CD8-positive, alpha-beta memory T cell (primary cell): Measurements from ENCODE around the gene SETD3. TPM values are rescaled to one million over a fixed set of nuclear protein-coding genes. Genes with fewer than 3 reads are reported as not detected.

ENCODE experiments used
- CTCF ChIA-PET: fragments of 350-600 bp; sonication (Branson Sonifier 250); formaldehyde crosslinking; loops from one replicate; lab custom pipeline; 2021; ENCODE audit warnings: antibody characterized with exemption; lab: Charles Lee
- POLR2A ChIA-PET: fragments of 350-600 bp; sonication (Branson Sonifier 250); formaldehyde crosslinking; loops from one replicate; lab custom pipeline; 2021; ENCODE audit warnings: antibody characterized with exemption; lab: Charles Lee
- DNase-seq, 5 donors: peaks; one replicate each; pipeline versions ENCODE4 v3.0.0 to v3.0.0-alpha.2; 2020 to 2022; ENCODE audit warnings: mixed read lengths in 1 of 5
- H3K27ac ChIP-seq: one replicate; pipeline ENCODE4 v1.7.0; 2013; ENCODE audit warnings: low read depth, mild to moderate bottlenecking, low read length, moderate library complexity
- H3K27me3 ChIP-seq: 2 replicates; pipeline ENCODE4 v1.7.0; 2013; ENCODE audit warnings: low read length, mild to moderate bottlenecking; ENCODE audit not compliant: insufficient read depth, poor library complexity, severe bottlenecking
- H3K36me3 ChIP-seq: 2 replicates; pipeline ENCODE4 v1.7.0; 2013; ENCODE audit warnings: mild to moderate bottlenecking, low read length, moderate library complexity; ENCODE audit not compliant: insufficient read depth
- H3K4me1 ChIP-seq: 2 replicates; pipeline ENCODE4 v1.7.0; 2013; ENCODE audit warnings: mild to moderate bottlenecking, low read length, moderate library complexity; ENCODE audit not compliant: insufficient read depth
- H3K4me3 ChIP-seq: 2 replicates; pipeline ENCODE4 v1.7.0; 2013; ENCODE audit warnings: mild to moderate bottlenecking, low read length
- H3K9me3 ChIP-seq: 2 replicates; pipeline ENCODE4 v1.7.0; 2013; ENCODE audit warnings: mild to moderate bottlenecking, low read length
- H3K27ac Mint-ChIP-seq, 8 donors: one replicate each; pipeline ENCODE4 v1.8.0; 2020 to 2021; ENCODE audit warnings: mixed read lengths in 8 of 8, mild to moderate bottlenecking in 6 of 8, inconsistent platforms in 3 of 8, moderate library complexity in 3 of 8
- H3K27me3 Mint-ChIP-seq, 2 donors: one replicate each; pipeline ENCODE4 v1.8.0; 2020 to 2021; ENCODE audit warnings: mixed read lengths in 2 of 2, mild to moderate bottlenecking in 1 of 2, moderate library complexity in 1 of 2
- H3K36me3 Mint-ChIP-seq, 3 donors: one replicate each; pipeline ENCODE4 v1.8.0; 2020 to 2021; ENCODE audit warnings: mixed read lengths in 3 of 3, inconsistent platforms in 1 of 3, mild to moderate bottlenecking in 1 of 3
- H3K4me1 Mint-ChIP-seq, 3 donors: one replicate each; pipeline ENCODE4 v1.8.0; 2020 to 2021; ENCODE audit warnings: mixed read lengths in 3 of 3, inconsistent platforms in 1 of 3, mild to moderate bottlenecking in 1 of 3
- H3K4me3 Mint-ChIP-seq, 7 donors: one replicate each; pipeline ENCODE4 v1.8.0; 2020 to 2021; ENCODE audit warnings: mixed read lengths in 7 of 7, mild to moderate bottlenecking in 6 of 7, moderate library complexity in 4 of 7, inconsistent platforms in 2 of 7
- H3K9me3 Mint-ChIP-seq, 5 donors: one replicate each; pipeline ENCODE4 v1.8.0; 2020 to 2022; ENCODE audit warnings: mixed read lengths in 5 of 5, mild to moderate bottlenecking in 3 of 5, moderate library complexity in 2 of 5, inconsistent platforms in 1 of 5
- polyA plus RNA-seq: library from polyadenylated mRNA; unstranded; fragments of 300-500 nt; fragmentation: Illumina TruSeq; gene quantifications from one replicate; pipeline ENCODE4 v1.2.3, GENCODE V29; 2021
- total RNA-seq, 2 experiments: library from RNA; stranded (reverse); gene quantifications; one replicate each; pipeline ENCODE4 v1.2.3, GENCODE V29; 2021

SETD3 gene
- total and polyA plus RNA-seq, 3 experiments from 2014 or later = 52.1 to 57.9 (median 57.1) TPM

DNA sequence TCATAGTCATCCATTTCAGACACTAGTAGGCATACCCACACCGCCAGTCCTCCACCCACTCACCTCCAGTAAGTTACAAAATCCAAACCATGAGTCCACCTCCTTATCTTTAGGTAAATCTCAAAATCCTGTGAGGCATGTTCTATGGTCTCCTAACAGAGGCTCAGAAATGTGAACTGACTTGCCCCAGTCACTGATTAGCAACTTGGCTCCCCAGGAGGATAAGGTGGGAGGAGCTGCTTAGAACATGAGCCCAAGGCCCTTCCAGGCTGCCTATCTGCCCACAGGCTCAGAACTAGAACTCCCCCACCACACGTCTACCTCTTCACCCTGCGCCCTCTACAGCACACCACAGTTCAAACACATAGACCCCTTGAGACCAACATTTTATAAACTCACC, 19.9 kb downstream of the SETD3 start:
- H3K4me1 ChIP-seq = no peaks in the 10 kb centered on the region
- H3K36me3 ChIP-seq = peaks cover 41% of the 10 kb centered on the region
- H3K9me3 Mint-ChIP-seq = no peaks in the 10 kb centered on the region
- peaks cover 8 to 16% (median 14%) of the 10 kb centered on the region in 3 donors for H3K4me1 Mint-ChIP-seq
- H3K9me3 ChIP-seq = no peaks in the 10 kb centered on the region
- peak overlapping the region in 4 of 8 donors; percentile 9 to 89 (median 59) for H3K27ac Mint-ChIP-seq
- no peaks in the 10 kb centered on the region for H3K27me3 Mint-ChIP-seq
- H3K4me3 Mint-ChIP-seq = peak overlapping the region in 1 of 7 donors; percentile 30
- no peak overlapping the region for H3K27ac ChIP-seq
- no peak for DNase-seq
- H3K4me3 ChIP-seq = no peak overlapping the region
- H3K27me3 ChIP-seq = no peaks in the 10 kb centered on the region
- CTCF ChIA-PET = no interaction called here
- H3K36me3 Mint-ChIP-seq = peaks cover 0 to 90% (median 29%) of the 10 kb centered on the region in 3 donors
- POLR2A ChIA-PET = no interaction called here

DNA sequence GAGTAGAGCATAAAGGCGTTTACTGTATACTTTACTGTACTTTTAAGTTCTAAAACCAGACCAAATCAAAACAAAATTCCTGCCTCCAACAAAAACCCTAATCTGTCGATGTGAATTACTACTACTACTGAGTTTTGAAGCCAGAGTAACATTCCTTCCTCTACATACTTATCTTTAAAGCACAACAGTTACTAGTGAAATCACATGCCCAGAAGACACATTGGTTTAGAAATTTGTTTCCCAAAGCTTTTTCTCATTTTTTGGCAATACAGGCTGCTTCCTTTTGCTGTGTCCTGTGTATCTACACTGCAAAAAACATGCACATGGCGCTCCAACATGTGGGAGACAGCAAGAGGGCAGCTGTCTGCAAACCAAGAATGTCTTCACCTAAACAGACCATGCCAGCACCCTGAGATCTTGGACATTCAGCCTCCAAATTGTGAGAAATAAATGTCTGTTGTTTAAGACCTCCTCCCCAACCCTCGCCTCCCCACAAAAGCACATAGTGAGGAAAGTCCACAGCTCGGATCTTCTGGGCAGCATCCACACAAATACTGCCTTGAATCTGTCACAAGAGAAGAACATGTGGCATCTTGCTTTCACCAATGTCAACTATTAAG, 21.1 kb downstream of the SETD3 start:
- CTCF ChIA-PET = no interaction called here
- Histone ChIP-seq H3K9me3 (no peaks in the 10 kb centered on the region), H3K36me3 (peaks cover 37% of the 10 kb centered on the region), H3K4me1 (no peaks in the 10 kb centered on the region), H3K27ac (no peak overlapping the region), H3K4me3 (no peak overlapping the region), H3K27me3 (no peaks in the 10 kb centered on the region)
- Mint-ChIP-seq H3K4me1 (peaks cover 11 to 16% (median 14%) of the 10 kb centered on the region in 3 donors), H3K27ac (peak overlapping the region in 1 of 8 donors; percentile 34), H3K9me3 (no peaks in the 10 kb centered on the region), H3K36me3 (peaks cover 4 to 89% (median 31%) of the 10 kb centered on the region in 3 donors), H3K27me3 (no peaks in the 10 kb centered on the region), H3K4me3 (no peak overlapping the region)
- POLR2A ChIA-PET = no interaction called here
- DNase-seq = no peak

DNA sequence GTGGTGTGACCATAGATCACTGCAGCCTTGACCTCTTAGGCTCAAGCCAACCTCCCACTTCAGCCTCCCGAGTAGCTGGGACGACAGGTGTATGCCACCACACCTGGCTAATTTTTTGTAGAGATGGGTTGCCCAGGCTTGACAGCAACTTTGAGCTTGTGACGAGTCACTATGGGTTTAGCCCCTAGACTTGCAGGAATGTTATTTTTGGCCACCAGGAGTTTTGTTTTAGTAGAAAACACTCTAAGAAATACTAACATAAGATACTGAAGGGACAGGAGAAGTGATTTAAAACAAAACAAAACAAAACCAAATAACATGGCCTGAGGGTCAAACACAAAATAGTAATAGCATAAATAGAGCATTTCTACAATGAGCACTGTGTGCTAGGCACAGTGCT, 26.4 kb downstream of the SETD3 start:
- Mint-ChIP-seq H3K4me1 (peaks cover 7 to 17% (median 11%) of the 10 kb centered on the region in 3 donors), H3K36me3 (peaks cover 7 to 85% (median 24%) of the 10 kb centered on the region in 3 donors)
- CTCF ChIA-PET = no interaction called here

DNA sequence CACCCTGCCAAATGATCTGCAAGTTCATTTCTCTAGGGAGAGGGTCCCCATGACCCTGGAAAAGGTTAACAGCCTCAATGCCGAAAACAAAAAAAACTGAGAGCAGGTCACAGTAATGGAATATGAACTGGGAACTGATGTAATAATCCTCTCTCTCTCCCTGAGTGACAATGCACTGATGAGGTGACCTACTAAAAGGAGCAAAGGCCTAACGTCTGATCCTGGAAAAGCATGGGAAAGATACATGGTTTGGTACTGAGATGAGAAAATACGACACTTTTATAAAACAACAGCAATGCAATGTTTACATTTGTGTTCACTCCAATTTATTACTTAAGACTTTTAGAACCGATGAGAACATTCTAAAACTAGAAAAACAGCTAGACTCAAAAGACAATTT, 27.7 kb downstream of the SETD3 start:
- Histone ChIP-seq H3K9me3 (no peaks in the 10 kb centered on the region), H3K4me3 (no peak overlapping the region), H3K27me3 (no peaks in the 10 kb centered on the region), H3K4me1 (no peaks in the 10 kb centered on the region), H3K27ac (no peak overlapping the region), H3K36me3 (peaks cover 21% of the 10 kb centered on the region)
- peaks cover 7 to 86% (median 30%) of the 10 kb centered on the region in 3 donors for H3K36me3 Mint-ChIP-seq
- H3K4me3 Mint-ChIP-seq = no peak overlapping the region
- no peaks in the 10 kb centered on the region for H3K9me3 Mint-ChIP-seq
- no peak overlapping the region for H3K27ac Mint-ChIP-seq
- ChIA-PET CTCF (no interaction called here), POLR2A (no interaction called here)
- no peaks in the 10 kb centered on the region for H3K27me3 Mint-ChIP-seq
- peaks cover 7 to 15% (median 11%) of the 10 kb centered on the region in 3 donors for H3K4me1 Mint-ChIP-seq
- DNase-seq = no peak

More for the DNA sequence above, 26.4 kb downstream of the SETD3 start:
- Mint-ChIP-seq H3K9me3 (no peaks in the 10 kb centered on the region), H3K27me3 (no peaks in the 10 kb centered on the region), H3K4me3 (no peak overlapping the region), H3K27ac (peak overlapping the region in 1 of 8 donors; percentile 3)
- no peak for DNase-seq
- Histone ChIP-seq H3K27ac (no peak overlapping the region), H3K27me3 (no peaks in the 10 kb centered on the region), H3K9me3 (no peaks in the 10 kb centered on the region), H3K36me3 (peaks cover 11% of the 10 kb centered on the region), H3K4me3 (no peak overlapping the region), H3K4me1 (no peaks in the 10 kb centered on the region)
- POLR2A ChIA-PET = no interaction called here

DNA sequence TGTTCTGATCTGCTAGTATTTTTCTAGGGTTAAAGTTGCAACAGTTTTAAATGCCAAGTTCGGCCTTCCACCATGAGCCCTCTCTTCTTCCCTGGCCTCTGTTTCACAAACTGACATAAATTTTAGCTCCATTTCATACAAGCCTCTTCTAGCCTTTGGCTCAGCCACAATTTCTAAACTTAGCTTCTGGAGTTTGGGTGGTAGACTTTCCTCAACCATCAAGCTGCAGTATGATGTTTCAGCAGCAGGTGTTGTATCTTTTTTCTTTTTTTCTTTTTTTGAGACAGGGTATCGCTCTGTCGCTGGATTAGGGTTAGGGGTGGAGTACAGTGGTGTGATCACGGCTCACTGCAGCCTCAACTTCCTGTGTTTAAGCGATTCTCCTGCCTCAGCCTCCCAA, 29.4 kb downstream of the SETD3 start:
- Mint-ChIP-seq H3K27ac (peak overlapping the region in 4 of 8 donors; percentile 25 to 80 (median 52)), H3K4me3 (no peak overlapping the region), H3K36me3 (peaks cover 10 to 86% (median 29%) of the 10 kb centered on the region in 3 donors), H3K4me1 (peaks cover 7 to 15% (median 11%) of the 10 kb centered on the region in 3 donors), H3K9me3 (no peaks in the 10 kb centered on the region), H3K27me3 (no peaks in the 10 kb centered on the region)
- H3K4me1 ChIP-seq = no peaks in the 10 kb centered on the region
- H3K4me3 ChIP-seq = no peak overlapping the region
- CTCF ChIA-PET = no interaction called here
- H3K36me3 ChIP-seq = peaks cover 21% of the 10 kb centered on the region
- H3K27ac ChIP-seq = no peak overlapping the region
- no peaks in the 10 kb centered on the region for H3K27me3 ChIP-seq
- no peaks in the 10 kb centered on the region for H3K9me3 ChIP-seq
- no peak for DNase-seq
- POLR2A ChIA-PET = no interaction called here

DNA sequence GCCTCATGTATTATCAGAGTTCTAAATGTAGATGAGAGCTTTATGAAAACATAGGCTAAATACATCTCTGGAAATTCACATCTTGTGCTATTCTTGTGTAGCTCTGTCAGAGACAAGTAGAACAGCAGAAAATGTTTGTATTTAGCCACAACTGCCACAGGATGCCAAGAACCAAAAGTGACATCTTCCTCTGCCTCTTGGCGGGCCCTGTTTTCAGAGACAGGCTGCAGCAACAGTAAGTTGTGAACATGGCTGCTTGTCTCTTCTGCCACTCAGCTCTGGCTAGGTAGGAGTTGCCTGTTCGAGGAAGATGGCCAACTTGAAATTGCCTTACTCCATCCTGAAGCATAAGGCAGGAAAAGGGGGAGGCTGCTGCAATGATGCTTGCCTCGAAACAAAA, 30.4 kb downstream of the SETD3 start:
- H3K9me3 ChIP-seq = no peaks in the 10 kb centered on the region

DNA sequence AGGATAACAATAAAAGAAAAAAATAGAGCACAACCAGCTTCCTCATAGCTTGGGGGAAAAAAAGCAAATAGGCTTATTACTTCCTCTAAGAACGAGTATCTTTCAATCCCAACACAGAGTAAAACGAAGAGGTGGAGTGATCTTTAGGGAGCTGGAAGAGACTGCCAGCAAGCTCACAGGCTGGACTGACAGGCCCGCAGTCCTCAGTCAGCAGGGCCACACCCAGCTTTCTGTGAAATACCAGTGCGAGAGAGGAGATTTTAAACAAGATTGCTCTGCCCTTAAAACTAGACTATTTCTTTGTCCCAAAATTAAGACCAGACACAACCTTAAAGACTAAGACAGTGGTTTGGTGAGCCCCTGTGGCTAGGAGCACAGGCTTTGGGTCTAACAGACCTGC, 32.9 kb downstream of the SETD3 start:
- ChIA-PET POLR2A (no interaction called here), CTCF (interaction anchor here (1.3 kb wide), 1 partner anchor 32 kb away, joined by 6 read pairs; no protein-coding TSS in a partner anchor)

More for the DNA sequence above, 30.4 kb downstream of the SETD3 start:
- Histone ChIP-seq H3K36me3 (peaks cover 23% of the 10 kb centered on the region), H3K27me3 (no peaks in the 10 kb centered on the region), H3K4me1 (no peaks in the 10 kb centered on the region), H3K27ac (no peak overlapping the region), H3K4me3 (no peak overlapping the region)
- Mint-ChIP-seq H3K27me3 (no peaks in the 10 kb centered on the region), H3K9me3 (no peaks in the 10 kb centered on the region), H3K36me3 (peaks cover 10 to 91% (median 31%) of the 10 kb centered on the region in 3 donors), H3K4me3 (no peak overlapping the region), H3K4me1 (peaks cover 7 to 17% (median 11%) of the 10 kb centered on the region in 3 donors), H3K27ac (peak overlapping the region in 5 of 8 donors; percentile 25 to 78 (median 57))
- POLR2A ChIA-PET = no interaction called here
- CTCF ChIA-PET = no interaction called here
- DNase-seq = no peak

DNA sequence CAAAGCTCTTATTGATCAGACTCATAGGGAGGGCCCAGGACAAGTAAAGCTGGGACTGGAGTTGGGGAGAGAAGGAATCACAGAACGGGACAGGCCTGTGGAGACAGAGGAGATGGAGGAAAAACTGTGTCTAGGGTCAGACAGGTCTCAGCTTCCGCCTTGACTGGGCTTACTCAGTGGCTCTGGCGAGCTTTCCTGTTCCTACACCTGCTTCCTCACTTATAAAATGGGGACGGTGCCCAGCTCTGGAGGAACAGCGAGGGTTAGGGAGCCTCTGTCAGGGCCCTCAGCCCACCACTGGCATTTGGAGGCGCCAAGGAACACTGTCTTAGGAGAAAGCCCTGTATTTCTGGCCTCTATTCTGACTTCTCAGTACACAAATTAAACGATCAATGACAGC, 34.7 kb downstream of the SETD3 start:
- ChIA-PET POLR2A (no interaction called here), CTCF (interaction anchor here (2.0 kb wide), 1 partner anchor 11 kb away, joined by 6 read pairs; no protein-coding TSS in a partner anchor)
- H3K36me3 ChIP-seq = peaks cover 24% of the 10 kb centered on the region
- H3K27me3 ChIP-seq = no peaks in the 10 kb centered on the region
- no peaks in the 10 kb centered on the region for H3K9me3 ChIP-seq
- no peak for DNase-seq
- peaks cover 12 to 24% (median 21%) of the 10 kb centered on the region in 3 donors for H3K4me1 Mint-ChIP-seq
- H3K4me3 Mint-ChIP-seq = no peak overlapping the region
- H3K4me1 ChIP-seq = no peaks in the 10 kb centered on the region
- H3K27ac ChIP-seq = no peak overlapping the region
- H3K36me3 Mint-ChIP-seq = peaks cover 10 to 88% (median 35%) of the 10 kb centered on the region in 3 donors
- H3K27me3 Mint-ChIP-seq = no peaks in the 10 kb centered on the region
- no peaks in the 10 kb centered on the region for H3K9me3 Mint-ChIP-seq
- H3K4me3 ChIP-seq = no peak overlapping the region
- H3K27ac Mint-ChIP-seq = peak overlapping the region in 3 of 8 donors; percentile 6 to 91 (median 40)

More for the DNA sequence above, 32.9 kb downstream of the SETD3 start:
- no peak overlapping the region for H3K27ac ChIP-seq
- Mint-ChIP-seq H3K4me1 (peaks cover 4 to 15% (median 12%) of the 10 kb centered on the region in 3 donors), H3K9me3 (no peaks in the 10 kb centered on the region), H3K4me3 (no peak overlapping the region), H3K36me3 (peaks cover 8 to 89% (median 30%) of the 10 kb centered on the region in 3 donors), H3K27me3 (no peaks in the 10 kb centered on the region), H3K27ac (peak overlapping the region in 1 of 8 donors; percentile 9)
- no peaks in the 10 kb centered on the region for H3K9me3 ChIP-seq
- no peaks in the 10 kb centered on the region for H3K4me1 ChIP-seq
- no peak for DNase-seq
- H3K4me3 ChIP-seq = no peak overlapping the region
- no peaks in the 10 kb centered on the region for H3K27me3 ChIP-seq
- H3K36me3 ChIP-seq = peaks cover 26% of the 10 kb centered on the region
